OCI-LY1 (cell line): ENCODE measurements around the gene TAS2R16.

Experiments used
- H2AFZ ChIP-seq: fragments of 200-600 bp; sonication (generic), shearing (Covaris generic); 2 replicates; pipeline ENCODE4 v1.6.0; 2014; ENCODE audit warnings: antibody characterized with exemption, mild to moderate bottlenecking, low read length
- H3F3A ChIP-seq: fragments of 200-600 bp; sonication (generic), shearing (Covaris generic); 2 replicates; pipeline ENCODE4 v1.6.0; 2014; ENCODE audit warnings: mild to moderate bottlenecking, antibody characterized with exemption, low read length, moderate library complexity; ENCODE audit not compliant: insufficient read depth
- H3K27ac ChIP-seq: fragments of 200-600 bp; sonication (generic); 2 replicates; pipeline ENCODE4 v1.5.1; 2014; ENCODE audit warnings: low read length, mixed run types, mild to moderate bottlenecking, low read depth; ENCODE audit not compliant: poor library complexity, severe bottlenecking
- H3K27me3 ChIP-seq: fragments of 200-600 bp; sonication (generic); 2 replicates; pipeline ENCODE4 v1.6.0; 2014; ENCODE audit warnings: antibody characterized with exemption, mild to moderate bottlenecking, low read length, moderate library complexity; ENCODE audit not compliant: insufficient read depth
- H3K36me3 ChIP-seq: fragments of 200-600 bp; sonication (generic); 2 replicates; pipeline ENCODE4 v1.6.1; 2014; ENCODE audit warnings: mild to moderate bottlenecking, antibody characterized with exemption, low read length, moderate library complexity, mixed read lengths; ENCODE audit not compliant: insufficient read depth
- H3K4me1 ChIP-seq: fragments of 200-600 bp; sonication (generic); 2 replicates; pipeline ENCODE4 v1.5.1; 2014; ENCODE audit warnings: mild to moderate bottlenecking, low read length, moderate library complexity; ENCODE audit not compliant: insufficient read depth, severe bottlenecking
- H3K4me2 ChIP-seq: fragments of 200-600 bp; sonication (generic), shearing (Covaris generic); 2 replicates; pipeline ENCODE4 v1.6.1; 2014; ENCODE audit warnings: low read length
- H3K4me3 ChIP-seq: fragments of 200-600 bp; sonication (generic); 2 replicates; pipeline ENCODE4 v1.5.1; 2014; ENCODE audit warnings: low read length, low read depth, mild to moderate bottlenecking, mixed read lengths; ENCODE audit not compliant: poor library complexity, severe bottlenecking
- H3K79me2 ChIP-seq: fragments of 200-600 bp; shearing (Covaris generic); 2 replicates; pipeline ENCODE4 v1.6.1; 2016; ENCODE audit warnings: mixed run types, low read length, mixed read lengths; ENCODE audit not compliant: insufficient read depth
- H3K9ac ChIP-seq: fragments of 200-600 bp; sonication (generic), shearing (Covaris generic); 2 replicates; pipeline ENCODE4 v1.6.1; 2014; ENCODE audit warnings: mild to moderate bottlenecking, low read length, mixed read lengths
- H3K9me2 ChIP-seq: fragments of 200-600 bp; sonication (generic), shearing (Covaris generic); 2 replicates; pipeline ENCODE4 v1.6.1; 2014; ENCODE audit warnings: low read depth, mild to moderate bottlenecking, low read length, mixed read lengths
- H3K9me3 ChIP-seq: fragments of 200-600 bp; shearing (Covaris generic); 2 replicates; pipeline ENCODE4 v1.6.1; 2014; ENCODE audit warnings: low read length, mixed read lengths
- H4K20me1 ChIP-seq: fragments of 200-600 bp; sonication (generic), shearing (Covaris generic); 2 replicates; pipeline ENCODE4 v1.6.0; 2016; ENCODE audit warnings: mild to moderate bottlenecking, low read length; ENCODE audit not compliant: insufficient read depth
- CTCF ChIP-seq: fragments of 200-600 bp; sonication (generic), shearing (Covaris generic); IDR thresholded peaks from 2 replicates; pipeline ENCODE4 v1.5.1; 2017; ENCODE audit warnings: mild to moderate bottlenecking, antibody characterized with exemption, low read length, moderate library complexity, mixed read lengths
- EZH2 ChIP-seq: fragments of 200-600 bp; sonication (generic), shearing (Covaris generic); IDR thresholded peaks from 2 replicates; pipeline ENCODE4 v1.8.0; 2017; ENCODE audit warnings: borderline replicate concordance, mixed run types, mild to moderate bottlenecking, antibody characterized with exemption, low read length, moderate library complexity, mixed read lengths

The TAS2R16 gene

DNA sequence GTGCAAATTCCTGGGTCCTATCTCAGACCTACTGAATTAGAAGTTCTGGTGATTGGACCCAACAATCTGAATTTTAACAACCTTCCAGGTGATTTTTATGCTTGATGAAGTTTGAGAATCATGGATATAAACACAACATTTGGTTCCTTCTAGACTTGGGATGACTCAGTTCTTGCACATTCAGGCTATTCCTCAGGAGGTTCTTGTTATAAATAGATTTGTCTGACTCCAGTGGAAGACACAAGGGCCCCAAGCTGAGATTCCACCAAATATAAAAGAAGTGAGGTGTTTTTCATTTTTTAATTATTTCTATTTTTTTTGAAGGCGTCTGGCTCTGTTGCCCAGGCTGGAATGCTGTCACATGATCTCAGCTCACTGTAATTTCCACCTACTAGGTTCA is 9.4 kb upstream of the TAS2R16 start:
- H3F3A ChIP-seq = no peaks in the 10 kb centered on the region
- no peaks in the 10 kb centered on the region for H3K79me2 ChIP-seq
- H4K20me1 ChIP-seq = no peaks in the 10 kb centered on the region
- no peak overlapping the region for H3K4me3 ChIP-seq
- H2AFZ ChIP-seq = no peak overlapping the region
- H3K27ac ChIP-seq = no peak overlapping the region
- H3K9ac ChIP-seq = no peak overlapping the region
- TF ChIP-seq CTCF = no peak
- H3K9me2 ChIP-seq = no peaks in the 10 kb centered on the region
- no peaks in the 10 kb centered on the region for H3K27me3 ChIP-seq
- H3K36me3 ChIP-seq = no peaks in the 10 kb centered on the region
- H3K4me2 ChIP-seq = no peak overlapping the region
- H3K9me3 ChIP-seq = no peaks in the 10 kb centered on the region
- H3K4me1 ChIP-seq = no peaks in the 10 kb centered on the region

DNA sequence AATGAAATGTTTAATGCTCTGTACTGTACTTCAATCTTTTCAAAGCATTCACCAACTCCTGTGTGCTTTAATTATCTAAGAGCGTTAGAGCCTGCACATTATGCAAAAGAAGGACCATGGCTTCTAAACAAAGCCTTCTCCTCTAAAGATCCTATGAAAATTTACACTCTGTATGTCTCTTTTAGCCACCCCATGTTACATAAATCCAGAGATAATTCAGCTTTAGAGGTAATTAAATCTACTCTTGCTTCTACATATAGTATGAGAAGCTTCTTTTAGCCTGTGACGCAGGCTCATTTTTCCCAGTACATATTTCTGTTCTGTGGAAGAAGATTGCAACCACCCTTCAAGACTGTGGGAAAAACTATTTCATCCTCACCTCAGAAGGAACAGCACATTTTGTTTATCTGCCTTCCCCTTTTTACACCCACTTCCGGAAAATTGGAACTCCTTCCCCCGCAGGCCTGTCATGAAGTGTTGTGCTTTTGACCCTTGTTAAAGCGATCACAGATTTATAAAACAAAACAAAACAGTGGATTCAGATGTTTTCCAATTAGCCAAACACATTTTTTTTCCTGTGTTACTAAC is 8.1 kb upstream of the TAS2R16 start:
- no peak overlapping the region for H2AFZ ChIP-seq
- no peaks in the 10 kb centered on the region for H4K20me1 ChIP-seq
- H3F3A ChIP-seq = no peaks in the 10 kb centered on the region
- no peaks in the 10 kb centered on the region for H3K4me1 ChIP-seq
- no peaks in the 10 kb centered on the region for H3K79me2 ChIP-seq
- no peak for TF ChIP-seq CTCF
- H3K9ac ChIP-seq = no peak overlapping the region
- H3K4me2 ChIP-seq = no peak overlapping the region
- H3K4me3 ChIP-seq = no peak overlapping the region
- H3K9me3 ChIP-seq = no peaks in the 10 kb centered on the region
- H3K27me3 ChIP-seq = no peaks in the 10 kb centered on the region
- no peaks in the 10 kb centered on the region for H3K36me3 ChIP-seq
- H3K27ac ChIP-seq = no peak overlapping the region
- H3K9me2 ChIP-seq = no peaks in the 10 kb centered on the region

- Histone ChIP-seq H3K4me1 (no peaks in the 10 kb centered on the region), H3K4me2 (no peak overlapping the region), H3K9me3 (no peaks in the 10 kb centered on the region), H3K4me3 (no peak overlapping the region), H2AFZ (no peak overlapping the region), H3K9me2 (no peaks in the 10 kb centered on the region), H3K9ac (no peak overlapping the region), H3K36me3 (no peaks in the 10 kb centered on the region), H4K20me1 (no peaks in the 10 kb centered on the region), H3K27ac (no peak overlapping the region), H3K79me2 (no peaks in the 10 kb centered on the region), H3K27me3 (no peaks in the 10 kb centered on the region), H3F3A (no peaks in the 10 kb centered on the region)
- TF ChIP-seq CTCF (no peak), EZH2 (no peak)
Observed at GRCh38 chr7:122989577-122989976, 5.9 kb downstream of the TAS2R16 start.
